Endothelial cell of umbilical vein (primary cell): ENCODE results near the gene TSEN34.
"Not testable (repeated sequence)": the region's sequence is repeated elsewhere in the genome, so short reads cannot be mapped to it uniquely, and the experiment has no call there.

Source experiments
- EZH2 ChIP-seq: IDR thresholded peaks from 2 replicates; pipeline ENCODE4 v1.6.1; 2012; ENCODE audit warnings: borderline replicate concordance, low read depth, mild to moderate bottlenecking, moderate library complexity, low read length, inconsistent platforms; ENCODE audit not compliant: severe bottlenecking
- FOS ChIP-seq: IDR thresholded peaks from 2 replicates; pipeline ENCODE4 v1.6.1; 2011; ENCODE audit warnings: mild to moderate bottlenecking, low read length, moderate library complexity, borderline replicate concordance; ENCODE audit not compliant: insufficient read depth
- JUN ChIP-seq: IDR thresholded peaks from 2 replicates; pipeline ENCODE4 v1.6.1; 2011; ENCODE audit warnings: borderline replicate concordance, low read depth; ENCODE audit not compliant: insufficient read length, insufficient read depth
- POLR2A ChIP-seq: IDR thresholded peaks from 2 replicates; pipeline ENCODE4 v1.6.1; 2012; ENCODE audit warnings: low read depth, mild to moderate bottlenecking, control low read depth, low read length
- POLR2AphosphoS5 ChIP-seq: IDR thresholded peaks from 2 replicates; pipeline ENCODE4 v1.6.1; 2012; ENCODE audit warnings: low read depth, mild to moderate bottlenecking, control low read depth, low read length, moderate library complexity; ENCODE audit not compliant: insufficient read depth
- TF ChIP-seq, protein P1 (sequence below), 2 donors: IDR thresholded peaks; 1 replicate in 1 of 2; 2 replicates in 1 of 2; pipeline ENCODE4 v1.5.1; 2011; ENCODE audit warnings: low read length in 2 of 2, mild to moderate bottlenecking in 2 of 2, moderate library complexity in 2 of 2, control low read depth in 1 of 2, inconsistent platforms in 1 of 2, low read depth in 1 of 2; ENCODE audit not compliant: insufficient read depth in 1 of 2; ENCODE audit errors: extremely low read depth in 1 of 2
- TF ChIP-seq, protein P2 (sequence below): IDR thresholded peaks from 2 replicates; pipeline ENCODE4 v1.6.1; 2011; ENCODE audit not compliant: insufficient read depth, insufficient read length

DNA sequence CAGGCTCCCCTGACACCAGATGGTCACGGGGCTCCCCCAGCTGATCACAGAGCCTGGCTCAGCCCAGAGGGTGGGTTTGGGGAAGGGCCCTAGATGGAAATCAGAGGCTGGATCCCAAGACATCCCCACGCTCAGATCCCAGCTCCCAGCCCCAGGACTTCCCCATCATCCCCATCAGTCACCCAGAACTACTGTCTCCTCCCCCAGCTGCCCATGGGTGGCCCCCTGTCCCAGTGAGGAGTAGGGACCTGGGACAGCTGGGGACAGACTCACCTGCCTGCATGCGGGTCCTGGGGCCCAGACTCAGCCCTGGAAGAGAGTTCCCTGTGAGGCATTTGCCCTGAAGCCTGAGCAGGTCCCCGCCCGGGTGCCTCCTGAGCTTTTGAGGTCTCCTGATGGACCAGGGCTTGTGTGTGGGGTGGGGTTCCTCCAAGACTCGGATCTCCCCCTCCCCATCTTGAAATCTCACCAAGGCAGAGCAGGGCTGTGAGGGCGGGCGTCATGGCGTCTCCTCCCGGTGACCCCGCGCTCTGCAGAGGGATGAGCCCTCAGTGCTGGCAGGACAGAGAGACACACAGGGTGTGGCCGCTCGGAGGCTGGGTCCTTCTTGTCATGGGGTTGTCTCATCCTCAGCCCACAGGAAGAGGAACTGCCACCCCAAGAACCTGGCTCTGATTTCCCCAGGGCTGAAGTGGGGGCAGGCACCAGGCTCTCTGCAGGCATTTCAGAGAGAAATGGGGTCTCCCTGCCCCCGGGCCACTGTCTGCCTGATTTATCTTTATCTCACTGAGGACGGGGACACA is 31.6 kb downstream of the TSEN34 start, which contains the start of gene LILRB3:
- TF ChIP-seq, protein P1, sequence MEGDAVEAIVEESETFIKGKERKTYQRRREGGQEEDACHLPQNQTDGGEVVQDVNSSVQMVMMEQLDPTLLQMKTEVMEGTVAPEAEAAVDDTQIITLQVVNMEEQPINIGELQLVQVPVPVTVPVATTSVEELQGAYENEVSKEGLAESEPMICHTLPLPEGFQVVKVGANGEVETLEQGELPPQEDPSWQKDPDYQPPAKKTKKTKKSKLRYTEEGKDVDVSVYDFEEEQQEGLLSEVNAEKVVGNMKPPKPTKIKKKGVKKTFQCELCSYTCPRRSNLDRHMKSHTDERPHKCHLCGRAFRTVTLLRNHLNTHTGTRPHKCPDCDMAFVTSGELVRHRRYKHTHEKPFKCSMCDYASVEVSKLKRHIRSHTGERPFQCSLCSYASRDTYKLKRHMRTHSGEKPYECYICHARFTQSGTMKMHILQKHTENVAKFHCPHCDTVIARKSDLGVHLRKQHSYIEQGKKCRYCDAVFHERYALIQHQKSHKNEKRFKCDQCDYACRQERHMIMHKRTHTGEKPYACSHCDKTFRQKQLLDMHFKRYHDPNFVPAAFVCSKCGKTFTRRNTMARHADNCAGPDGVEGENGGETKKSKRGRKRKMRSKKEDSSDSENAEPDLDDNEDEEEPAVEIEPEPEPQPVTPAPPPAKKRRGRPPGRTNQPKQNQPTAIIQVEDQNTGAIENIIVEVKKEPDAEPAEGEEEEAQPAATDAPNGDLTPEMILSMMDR (IDR thresholded peaks at IDR 0.05; ENCODE audit: extremely low read depth in 1 of 2, insufficient read depth in 1 of 2, low read depth in 1 of 2, low read length in 2 of 2) = not testable (repeated sequence)
- TF ChIP-seq JUN, POLR2A, POLR2AphosphoS5, EZH2, FOS: not testable (repeated sequence)
- TF ChIP-seq, protein P2, sequence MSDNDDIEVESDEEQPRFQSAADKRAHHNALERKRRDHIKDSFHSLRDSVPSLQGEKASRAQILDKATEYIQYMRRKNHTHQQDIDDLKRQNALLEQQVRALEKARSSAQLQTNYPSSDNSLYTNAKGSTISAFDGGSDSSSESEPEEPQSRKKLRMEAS = not testable (repeated sequence)
